ENCODE results near the gene CBARP.
A peak's percentile ranks its signal among the peaks of the same experiment; 100 is the strongest.

CBARP gene

DNA sequence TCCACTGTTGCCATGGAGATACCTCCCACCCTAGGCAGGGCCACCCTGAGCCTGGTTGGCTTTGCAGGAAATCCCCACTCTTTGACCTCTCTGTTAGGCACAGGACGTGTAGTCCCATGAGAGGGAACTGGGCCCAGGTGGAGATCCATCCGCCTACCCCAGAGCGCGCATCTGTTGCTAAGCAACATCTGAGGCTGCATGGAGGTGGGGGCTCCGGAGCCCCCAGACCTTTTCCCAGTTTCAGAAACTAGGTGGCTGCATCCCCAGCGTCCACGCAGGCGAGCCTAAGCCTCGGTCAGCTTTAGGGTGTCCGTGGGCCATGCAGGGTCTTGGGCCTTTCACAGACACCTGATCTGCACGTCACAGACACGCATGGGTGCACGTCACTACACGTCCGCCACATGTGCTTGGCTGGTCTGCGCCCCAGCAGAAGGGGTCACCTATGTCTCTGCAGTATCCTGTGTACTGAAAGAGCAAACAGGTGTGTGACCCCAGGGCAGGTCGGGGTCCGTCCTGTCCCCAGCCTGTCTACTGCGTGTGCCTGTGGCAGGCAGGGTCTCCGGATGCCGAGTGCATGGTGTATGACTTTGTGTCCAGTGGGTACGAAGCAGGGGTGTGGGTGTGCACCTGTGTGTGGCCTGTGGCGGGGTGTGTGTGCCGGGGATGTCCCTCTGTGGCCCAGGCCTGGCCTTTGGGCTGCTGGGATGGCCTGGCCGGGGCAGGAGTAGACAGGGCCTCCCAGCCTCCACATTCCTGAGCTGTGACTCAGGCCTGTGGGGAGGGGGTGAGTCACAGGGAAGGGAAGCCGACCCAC lies 27.2 kb upstream of the CBARP start:
- ATAC-seq (no peak), DNase-seq (no peak)

DNA sequence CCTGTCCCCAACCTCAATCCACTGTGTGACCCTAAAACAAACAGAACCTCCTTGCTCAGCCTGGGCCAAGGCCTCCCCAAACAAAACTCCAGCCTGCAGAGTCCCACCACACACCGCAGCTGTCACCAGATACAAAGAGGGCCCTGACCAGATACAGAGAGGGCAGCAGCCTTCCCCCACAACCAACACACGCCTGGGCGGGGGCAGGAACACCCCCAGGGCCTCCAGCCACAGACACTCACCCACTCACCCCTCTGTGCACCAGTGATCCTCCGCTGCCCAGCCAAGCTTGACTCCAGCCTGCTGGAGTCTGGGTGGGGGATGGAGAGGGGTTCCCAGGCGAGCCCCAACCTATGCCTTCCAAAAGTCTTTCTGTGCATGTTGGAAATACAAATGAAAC lies 25.4 kb upstream of the CBARP start:
- ATAC-seq (no peak), DNase-seq (no peak)

DNA sequence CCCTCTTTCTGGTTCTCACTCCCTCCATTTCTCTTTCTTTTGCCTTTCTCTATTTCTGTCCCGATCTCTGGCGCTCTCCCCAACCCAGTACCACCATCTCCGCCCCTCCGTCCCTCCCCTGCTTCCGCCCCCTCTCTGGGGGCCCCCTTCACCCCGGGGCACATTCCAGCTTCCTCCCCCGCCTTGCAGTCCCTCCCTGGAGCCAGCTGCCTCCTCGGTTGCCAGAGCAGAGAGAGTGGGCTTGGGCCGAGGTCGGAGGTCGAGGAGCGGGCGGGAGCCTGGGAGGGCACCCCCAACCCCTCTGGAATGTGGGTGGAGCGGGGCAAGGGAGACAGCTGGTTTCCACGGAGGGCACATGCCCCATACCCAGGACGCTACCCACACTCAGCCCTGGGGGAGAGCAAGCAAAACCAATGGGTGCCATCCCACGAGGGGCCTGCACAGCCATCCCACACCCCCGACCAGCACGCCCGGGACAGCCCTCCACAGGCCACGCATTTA lies 24.9 kb upstream of the CBARP start:
- ATAC-seq = no peak
- DNase-seq = no peak

DNA sequence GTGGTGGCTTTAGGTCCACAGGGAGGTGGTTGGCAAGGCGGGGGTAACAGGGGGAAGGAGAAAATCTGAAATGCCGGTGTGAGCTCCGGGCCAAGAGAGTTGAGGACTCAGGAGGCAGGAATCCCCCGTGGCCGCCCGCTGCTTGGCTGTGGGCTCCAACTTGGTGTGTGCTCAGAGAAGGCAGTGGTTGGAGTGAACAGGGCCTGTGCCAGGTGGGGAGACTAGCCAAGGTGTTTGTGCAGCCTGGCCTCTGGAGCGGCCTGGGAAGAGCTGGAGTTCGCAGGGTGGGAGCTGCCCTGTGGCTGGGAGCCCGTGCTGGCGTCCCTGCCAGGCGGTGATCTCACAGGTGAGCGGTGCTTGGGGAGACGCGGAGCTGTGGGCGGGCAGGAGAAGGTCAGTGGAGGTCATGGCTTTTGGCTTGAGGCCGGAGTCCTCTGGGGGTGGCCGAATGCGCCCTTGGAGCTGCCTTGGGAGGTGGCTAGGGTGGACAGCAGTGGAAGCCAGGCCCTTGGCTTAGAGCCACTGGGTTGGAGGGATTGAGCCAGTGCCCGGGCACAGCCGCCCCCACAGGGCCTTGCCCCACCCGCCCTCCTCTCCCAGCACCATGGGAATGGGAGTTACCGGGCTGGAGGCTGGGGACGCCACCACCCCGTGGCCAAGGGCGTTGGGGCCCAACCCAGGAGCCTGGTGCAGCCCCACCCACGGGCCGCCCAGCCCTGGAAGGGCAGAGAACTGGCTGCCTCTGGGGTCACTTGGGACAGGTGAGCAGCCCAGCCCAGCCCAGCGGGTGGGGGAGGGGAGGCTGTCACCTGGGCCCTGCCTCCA lies 24.2 kb upstream of the CBARP start:
- ATAC-seq (no peak), DNase-seq (peak; percentile 51)

DNA sequence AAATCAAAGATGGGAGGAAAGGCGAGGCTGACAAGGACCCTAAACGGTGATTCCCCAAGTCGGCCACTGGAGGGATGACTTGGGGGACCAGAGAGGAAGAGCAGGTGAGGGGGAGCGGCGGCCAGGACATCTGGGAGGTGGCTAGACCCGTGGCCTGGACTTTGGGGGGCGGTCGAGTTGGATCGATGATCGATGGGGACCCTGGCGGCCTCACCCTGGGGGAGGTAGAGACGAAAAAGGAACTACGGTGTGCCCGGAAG lies 23.7 kb upstream of the CBARP start:
- DNase-seq (peak; percentile 43), ATAC-seq (no peak)

DNA sequence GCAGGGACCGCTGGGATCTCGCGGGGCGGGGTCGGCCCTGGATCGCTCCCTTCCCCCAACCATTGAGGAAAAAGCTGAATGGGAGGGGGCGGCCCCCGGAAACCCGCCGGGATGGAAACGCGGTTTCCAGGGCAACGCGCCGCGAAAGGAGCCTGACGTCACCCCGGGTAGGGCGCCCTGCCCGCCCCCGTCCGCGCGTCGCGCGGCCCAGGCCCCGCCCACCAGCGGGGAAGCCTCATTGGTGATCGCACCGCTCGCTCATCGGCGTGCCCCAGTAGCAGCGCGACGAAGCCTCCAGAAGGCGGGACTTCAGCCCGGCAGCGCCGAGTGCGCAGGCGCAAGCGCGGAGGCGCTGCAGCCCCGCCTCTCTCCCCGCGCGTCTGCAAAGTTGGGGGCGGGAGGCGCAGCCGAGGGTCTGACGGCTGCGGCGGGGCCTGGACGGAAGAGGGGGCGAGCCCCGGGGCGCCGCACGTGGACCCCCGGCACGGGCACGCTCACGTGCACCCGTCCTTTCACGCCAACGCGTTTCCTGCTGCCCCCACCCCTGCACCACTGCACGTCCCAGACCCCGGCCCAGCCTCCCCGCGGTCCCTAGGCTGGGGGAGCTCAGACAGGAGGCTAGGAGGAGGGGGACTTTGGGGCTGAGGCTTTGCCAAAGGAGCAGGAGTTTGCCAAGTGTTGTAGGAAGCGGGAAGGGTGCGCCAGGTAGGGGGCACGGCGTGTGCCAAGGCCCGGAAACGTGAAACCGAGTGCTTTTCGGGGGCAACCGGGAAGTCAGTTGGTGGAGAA lies 23.1 kb upstream of the CBARP start:
- DNase-seq = peak; percentile 99
- ATAC-seq = peak; percentile 80

DNA sequence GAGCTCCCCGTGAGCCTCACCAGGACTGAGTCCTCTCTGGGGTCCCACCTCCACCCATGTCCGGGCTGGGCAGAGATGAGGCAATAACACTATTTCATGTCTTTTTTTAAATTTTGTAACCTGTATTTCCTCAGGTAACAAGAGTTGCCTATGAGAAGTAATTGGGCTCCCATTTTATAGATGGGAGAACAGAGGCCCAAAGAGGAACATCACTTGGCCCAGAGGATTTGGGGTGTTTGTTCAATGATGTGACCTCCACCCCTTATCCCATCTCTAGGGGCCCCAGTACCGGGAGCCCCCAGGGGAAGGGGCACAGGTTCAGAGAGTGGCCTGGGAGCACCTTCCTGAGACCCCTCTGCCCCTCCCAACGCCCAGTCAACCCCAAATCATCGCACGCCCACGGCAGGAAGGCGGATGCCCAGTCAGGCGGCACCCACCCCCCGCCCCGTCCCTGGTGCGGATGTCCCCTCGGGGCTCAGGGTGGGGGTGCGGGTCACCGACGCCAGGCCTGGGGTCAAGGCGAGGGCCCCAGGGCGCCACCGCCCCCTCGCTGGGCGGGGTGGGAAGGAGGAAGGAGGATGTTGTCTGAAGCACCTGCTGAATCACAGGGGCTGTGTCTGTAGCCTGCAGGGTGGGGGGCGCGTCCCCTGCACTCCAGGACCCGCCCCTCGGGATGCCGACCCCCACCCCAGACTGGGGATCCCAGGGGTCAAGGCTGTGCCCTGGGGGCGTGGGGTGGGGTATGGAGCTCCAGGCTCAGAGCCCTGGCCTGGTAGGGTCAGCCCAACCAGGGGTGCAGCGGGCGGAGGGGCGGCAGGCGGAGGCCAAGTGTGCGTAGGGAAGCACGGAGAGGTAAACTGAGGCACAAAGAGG lies 22.3 kb upstream of the CBARP start:
- DNase-seq = peak; percentile 71
- peak; percentile 21 for ATAC-seq

DNA sequence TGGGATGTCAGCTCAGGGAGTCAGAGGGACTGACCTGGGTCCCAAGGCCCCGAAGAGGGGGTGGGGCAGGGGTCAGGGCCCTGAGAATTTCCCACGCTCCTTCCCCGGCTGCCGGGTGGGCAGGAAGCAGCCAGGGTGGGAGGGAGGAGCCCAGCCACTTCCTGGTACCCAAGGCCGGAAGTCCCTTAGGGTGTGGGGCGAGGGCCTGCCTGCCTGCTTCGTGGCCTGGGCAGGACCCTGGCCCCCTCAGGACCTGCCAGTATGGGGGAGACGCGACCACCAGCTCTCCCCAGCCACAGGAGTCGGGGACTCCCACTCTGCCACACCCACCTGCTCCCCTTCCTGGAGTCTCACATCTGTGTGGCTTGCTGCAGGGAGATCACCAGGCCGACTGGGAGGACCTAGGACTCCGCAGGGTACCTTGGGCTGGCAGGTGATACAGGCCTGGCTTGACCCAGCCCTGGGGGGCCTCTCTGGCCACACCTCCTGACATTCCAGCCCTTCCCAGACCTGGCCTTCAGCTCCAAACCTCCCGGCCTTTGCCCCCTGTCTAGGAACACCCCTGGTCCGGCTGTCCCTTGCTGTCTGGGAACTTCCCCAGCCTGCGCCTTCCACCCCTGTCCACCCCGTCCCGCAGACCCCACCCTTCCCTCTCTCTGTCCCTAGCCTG lies 21.5 kb upstream of the CBARP start:
- DNase-seq (peak; percentile 81), ATAC-seq (peak; percentile 29)

DNA sequence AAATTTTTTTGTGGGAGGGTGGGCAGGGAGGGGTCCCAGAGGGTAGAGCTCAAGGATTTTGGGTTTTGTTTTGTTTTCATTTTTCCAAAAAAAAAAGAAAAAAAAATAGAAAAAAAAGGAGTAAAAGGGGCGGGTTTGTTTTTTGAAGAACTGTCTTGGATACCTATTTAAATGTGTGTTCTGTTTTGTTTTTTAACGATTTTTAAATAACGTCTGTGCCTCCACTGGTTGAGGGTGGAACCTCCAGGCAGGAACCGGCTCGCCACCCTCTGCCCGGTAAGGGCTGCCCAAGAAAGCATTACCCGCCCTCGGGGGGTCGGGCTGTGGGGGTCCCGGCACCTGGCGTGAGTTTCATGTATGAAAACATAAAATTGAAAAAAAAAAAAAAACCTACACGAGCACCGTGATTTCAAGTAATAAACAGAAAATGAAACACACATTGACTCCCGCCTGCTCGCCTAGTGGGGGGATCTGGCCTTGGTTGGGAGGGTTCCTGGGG lies 21.0 kb upstream of the CBARP start:
- ATAC-seq (no peak), DNase-seq (no peak)

DNA sequence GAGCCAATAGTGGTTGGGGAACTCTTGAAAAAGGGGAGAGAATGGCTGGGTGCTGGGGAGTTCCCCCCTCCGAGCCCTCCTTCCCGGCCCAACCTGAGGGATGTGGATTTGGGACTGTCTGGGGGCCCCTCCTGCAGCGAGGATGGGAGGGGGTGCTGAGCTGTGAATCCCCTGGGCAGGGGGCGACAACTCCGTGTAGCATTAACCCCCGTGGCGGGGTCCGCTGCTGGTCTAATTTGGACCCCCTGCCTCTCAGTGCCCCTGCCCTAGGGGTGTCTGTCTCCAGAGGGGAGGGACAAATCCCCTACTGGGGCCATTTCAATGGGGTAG lies 20.3 kb upstream of the CBARP start:
- ATAC-seq (no peak), DNase-seq (peak; percentile 9)

DNA sequence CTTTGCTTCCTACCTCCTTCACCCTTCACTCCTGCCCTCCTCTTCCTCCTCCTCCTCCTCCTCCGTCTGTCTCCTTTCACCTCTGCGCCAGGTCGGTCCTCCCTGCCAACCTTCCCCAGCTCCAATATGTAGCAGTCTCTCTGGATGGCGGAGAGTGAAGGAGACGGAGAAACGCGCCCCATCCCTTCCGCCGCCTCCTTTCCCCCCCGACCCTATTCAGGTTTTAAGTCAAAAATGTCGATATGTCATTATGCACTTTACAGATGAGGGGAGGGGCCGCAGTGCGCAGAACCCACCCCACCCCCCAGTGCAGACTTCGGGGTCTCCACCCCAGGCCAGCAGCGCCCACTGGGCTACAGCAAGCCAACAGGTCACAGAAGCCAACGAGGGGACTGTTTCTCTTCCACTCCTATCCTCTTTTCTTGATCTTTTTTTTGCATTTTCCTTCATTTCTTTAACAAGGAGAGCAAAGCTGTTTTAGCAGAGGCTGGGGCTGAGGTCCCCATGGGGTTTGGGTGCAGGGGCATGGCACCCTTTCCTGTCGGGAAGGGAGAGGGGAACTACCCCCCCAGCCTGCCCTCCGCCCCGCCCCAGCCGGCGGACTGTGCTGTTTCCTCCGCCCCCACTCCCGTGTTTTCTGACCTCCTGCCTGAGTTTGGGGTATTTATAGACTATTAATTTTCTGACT lies 19.8 kb upstream of the CBARP start:
- ATAC-seq (no peak), DNase-seq (peak; percentile 20)

DNA sequence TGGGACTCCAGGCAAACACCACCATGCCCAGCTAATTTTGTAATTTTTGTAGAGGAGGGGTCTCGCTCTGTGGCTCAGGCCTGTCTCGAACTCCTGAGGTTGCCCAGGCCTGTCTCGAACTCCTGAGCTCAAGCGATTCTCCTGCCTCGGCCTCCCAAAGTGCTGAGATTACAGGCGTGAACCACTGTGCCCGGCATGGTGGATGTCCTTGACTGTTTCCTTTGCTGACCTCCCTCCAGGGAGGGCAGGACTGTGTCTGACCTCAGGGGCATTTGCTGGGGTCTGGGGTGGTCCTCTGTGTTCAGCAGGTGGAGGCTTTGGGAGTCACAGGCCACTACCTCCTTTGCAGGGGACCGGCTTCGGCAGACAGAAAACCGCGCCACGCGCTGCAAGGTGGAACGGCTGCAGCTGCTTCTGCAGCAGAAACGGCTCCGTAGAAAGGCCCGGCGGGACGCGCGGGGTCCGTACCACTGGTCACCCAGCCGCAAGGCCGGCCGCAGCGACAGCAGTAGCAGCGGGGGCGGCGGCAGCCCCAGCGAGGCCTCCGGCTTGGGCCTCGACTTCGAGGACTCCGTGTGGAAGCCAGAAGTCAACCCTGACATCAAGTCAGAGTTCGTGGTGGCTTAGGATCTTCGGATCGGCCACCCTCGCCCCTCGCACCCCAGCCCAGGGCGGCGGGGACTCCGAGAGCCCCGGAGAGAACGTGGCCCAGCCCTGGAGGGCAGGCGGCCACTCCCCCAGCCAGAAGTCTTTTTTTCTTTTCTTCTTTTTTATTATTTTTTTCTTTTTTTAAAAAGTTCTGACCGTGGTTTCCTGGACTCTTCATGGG lies 19.1 kb upstream of the CBARP start:
- DNase-seq (no peak), ATAC-seq (no peak)

DNA sequence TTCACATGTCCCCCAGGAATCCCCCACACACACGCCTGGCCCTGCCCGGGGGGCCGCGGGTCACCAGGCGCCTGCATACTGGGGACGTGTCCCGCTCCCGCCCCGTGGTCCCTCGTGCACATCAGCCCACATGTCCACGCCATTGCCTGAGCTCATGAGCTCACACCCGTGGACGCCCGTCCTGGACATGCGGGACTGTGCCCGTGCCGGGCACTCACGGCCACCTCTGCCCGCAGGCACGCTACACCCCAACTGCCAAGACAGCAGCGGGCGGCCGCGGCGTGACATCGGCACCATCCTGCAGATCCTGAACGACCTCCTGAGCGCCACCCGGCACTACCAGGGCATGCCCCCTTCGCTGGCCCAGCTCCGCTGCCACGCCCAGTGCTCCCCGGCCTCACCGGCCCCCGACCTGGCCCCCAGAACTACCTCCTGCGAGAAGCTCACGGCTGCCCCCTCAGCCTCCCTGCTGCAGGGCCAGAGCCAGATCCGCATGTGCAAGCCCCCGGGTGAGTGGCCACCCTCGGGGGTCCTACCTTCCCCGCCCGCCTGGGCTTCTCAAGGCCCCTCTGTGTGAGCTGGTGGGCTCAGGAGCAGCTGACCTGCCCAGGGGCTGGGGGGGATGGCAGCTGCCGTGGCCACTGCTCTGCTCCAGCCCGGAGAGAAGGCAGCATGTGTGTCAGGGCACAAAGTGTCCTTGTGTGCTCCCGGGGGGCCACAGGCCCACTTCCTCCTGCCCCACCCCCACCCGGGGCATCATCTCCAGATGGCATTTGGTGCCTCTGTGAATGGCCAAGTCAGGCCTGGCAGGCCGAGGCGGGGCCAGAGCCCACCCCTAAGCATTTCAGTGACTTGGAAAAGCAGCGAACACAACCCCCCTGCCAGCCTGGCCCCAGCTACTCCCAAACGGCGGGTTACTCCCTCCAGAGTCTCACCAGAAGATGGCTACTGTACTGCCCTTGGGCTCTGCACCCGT lies 17.7 kb upstream of the CBARP start:
- DNase-seq (no peak), ATAC-seq (no peak)

DNA sequence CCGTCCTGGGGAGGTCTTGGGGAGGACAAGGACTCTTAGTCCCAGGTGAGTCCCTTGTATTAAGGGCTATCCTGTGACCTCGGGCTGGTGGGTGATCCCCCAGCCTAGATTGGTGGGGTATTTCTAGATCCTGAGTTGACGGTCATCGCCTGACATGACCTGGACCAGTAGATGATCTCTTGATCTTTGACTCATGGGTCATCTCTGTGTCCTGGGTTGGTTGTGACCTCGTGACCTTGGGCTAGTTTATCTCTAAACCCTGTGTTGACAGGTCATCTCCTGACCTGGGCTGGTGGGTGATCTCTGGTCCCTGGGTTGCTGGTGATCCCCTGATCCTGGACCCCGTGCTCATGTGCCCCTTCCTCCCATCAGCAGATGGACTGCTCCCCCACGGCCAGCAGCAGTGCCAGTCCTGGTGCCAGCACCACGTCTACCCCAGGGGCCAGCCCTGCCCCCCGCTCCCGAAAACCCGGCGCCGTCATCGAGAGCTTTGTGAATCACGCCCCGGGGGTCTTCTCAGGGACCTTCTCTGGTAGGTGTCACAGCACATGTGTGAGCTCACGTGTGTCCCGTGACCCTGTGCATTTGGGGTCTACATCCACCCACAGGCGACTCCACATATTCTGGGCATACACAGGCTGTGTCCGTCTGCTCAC lies 16.9 kb upstream of the CBARP start:
- DNase-seq = no peak
- ATAC-seq = no peak

DNA sequence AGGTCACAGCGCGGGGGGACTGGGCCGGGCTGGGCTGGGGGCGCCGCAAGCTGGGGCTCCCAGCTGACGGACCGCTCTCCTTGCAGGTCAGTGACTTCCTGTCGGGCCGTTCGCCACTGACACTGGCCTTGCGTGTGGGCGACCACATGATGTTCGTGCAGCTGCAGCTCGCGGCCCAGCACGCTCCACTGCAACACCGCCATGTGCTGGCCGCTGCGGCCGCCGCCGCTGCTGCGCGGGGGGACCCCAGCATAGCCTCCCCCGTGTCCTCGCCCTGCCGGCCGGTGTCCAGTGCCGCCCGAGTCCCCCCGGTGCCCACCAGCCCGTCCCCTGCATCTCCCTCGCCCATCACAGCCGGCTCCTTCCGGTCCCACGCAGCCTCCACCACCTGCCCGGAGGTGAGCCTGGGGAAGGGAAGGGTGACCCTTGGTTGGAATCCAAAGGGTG lies 16.3 kb upstream of the CBARP start:
- no peak for DNase-seq
- ATAC-seq = no peak

DNA sequence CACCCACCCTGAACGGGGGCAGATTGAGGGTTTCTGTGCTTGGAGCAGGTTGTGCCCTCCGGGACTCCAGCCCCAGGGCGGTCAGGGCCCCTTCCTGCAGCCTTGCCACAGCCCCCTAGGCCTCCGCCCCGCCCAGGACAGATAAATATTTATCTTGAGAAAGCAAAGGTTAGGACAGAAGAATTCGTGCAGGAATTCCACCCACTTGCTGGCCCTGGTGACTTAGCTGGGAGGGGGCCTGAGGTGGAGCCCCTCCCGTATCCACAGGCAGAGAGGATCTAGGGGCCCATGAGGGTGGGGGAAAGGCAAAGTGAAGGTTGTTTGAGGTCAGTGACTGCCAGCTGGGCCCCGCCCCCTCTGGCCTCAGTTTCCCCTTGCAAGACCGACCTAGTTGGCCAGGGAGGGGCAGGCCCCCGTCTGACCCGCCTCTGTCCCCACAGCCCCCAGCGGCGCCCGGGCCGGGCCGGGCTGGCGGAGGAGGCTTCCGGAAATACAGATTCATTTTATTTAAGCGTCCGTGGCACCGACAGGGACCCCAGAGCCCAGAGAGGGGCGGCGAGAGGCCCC lies 15.8 kb upstream of the CBARP start:
- no peak for ATAC-seq
- no peak for DNase-seq

DNA sequence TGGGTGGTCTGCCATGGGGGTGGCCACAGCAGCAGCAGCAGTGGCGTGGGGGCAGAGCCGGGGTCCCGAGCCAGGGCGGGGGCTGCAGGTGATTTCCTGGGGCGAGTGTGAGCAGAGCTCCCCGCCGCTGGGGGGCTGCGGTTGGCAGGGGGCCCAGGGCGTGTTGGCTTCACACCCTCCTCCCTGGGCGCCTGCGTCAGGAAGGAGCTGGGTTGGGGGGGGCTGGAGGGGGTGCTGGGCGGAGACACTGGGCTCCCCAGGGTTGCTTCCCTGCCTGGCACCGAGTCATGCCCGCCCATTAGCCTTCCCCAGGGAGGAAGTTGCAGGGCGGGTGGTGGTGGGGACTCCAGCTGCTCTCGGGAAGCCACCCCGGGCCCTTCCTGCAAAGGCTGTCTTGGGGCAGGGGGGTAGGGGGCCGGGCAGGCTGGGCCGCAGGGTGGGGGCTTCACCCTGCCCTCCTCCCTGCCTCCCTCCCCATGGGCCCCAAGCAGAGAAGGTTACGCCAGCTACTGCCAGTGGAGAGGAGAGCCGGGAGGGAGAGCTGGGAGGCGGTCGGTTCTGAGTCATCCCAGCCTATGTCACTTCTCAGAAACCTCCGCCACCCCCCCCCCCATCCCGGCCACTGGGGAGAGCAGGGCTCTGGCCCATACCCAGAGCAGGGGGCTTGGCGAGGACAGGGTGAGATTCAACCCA lies 15.2 kb upstream of the CBARP start:
- DNase-seq (peak; percentile 89), ATAC-seq (peak; percentile 44)

All from stimulated activated naive CD8-positive, alpha-beta T cell treated with anti-CD3 and anti-CD28 coated beads, Interleukin-15, Interleukin-2, amounts not matched to agents 100 U/mL and 50 U/mL, for 24 hours (primary cell).